Panc1 (cell line): ENCODE results near the gene UBE2G2. TPM values are rescaled to one million over a fixed set of nuclear protein-coding genes. Genes with fewer than 3 reads are reported as not detected.

Source experiments
- ATAC-seq: fragments of 200-7000 bp; cut with Tn5 transposase; 2 replicates; pipeline ENCODE4 v1.9.1; 2020; ENCODE audit warnings: mild to moderate bottlenecking, moderate library complexity
- BruUV-seq: library from RNA; stranded (reverse); fragments of 400-500 nt; replicated peaks from 2 replicates; lab custom pipeline; 2021; lab: Mats Ljungman, UMichigan
- CTCF ChIA-PET: fragments of 300-600 bp; sonication (Branson Sonifier 250); formaldehyde crosslinking; loops from one replicate; lab custom pipeline; 2022; ENCODE audit warnings: antibody characterized with exemption; lab: Charles Lee
- POLR2A ChIA-PET: fragments of 300-600 bp; sonication (Branson Sonifier 250); formaldehyde crosslinking; loops from one replicate; lab custom pipeline; 2022; ENCODE audit warnings: antibody characterized with exemption; lab: Charles Lee
- DNase-seq: peaks from one replicate; pipeline ENCODE4 v3.0.0-alpha.2; 2010; ENCODE audit warnings: low read depth, low spot score
- H3K27ac ChIP-seq: 2 replicates; pipeline ENCODE4 v1.5.1; 2011; ENCODE audit warnings: mild to moderate bottlenecking, low read length, inconsistent platforms
- H3K27me3 ChIP-seq: fragments of 200-500 bp; sonication (Bioruptor generic); 2 replicates; pipeline ENCODE4 v1.6.0; 2014; ENCODE audit warnings: low read length, inconsistent platforms; ENCODE audit not compliant: control insufficient read depth, insufficient read depth
- H3K36me3 ChIP-seq: fragments of 200-500 bp; sonication (Bioruptor generic); 2 replicates; pipeline ENCODE4 v1.5.1; 2014; ENCODE audit warnings: inconsistent platforms, mild to moderate bottlenecking, low read length, moderate library complexity; ENCODE audit not compliant: control insufficient read depth, insufficient read depth
- H3K4me1 ChIP-seq: 2 replicates; pipeline ENCODE4 v1.5.1; 2011; ENCODE audit warnings: inconsistent platforms, mild to moderate bottlenecking, low read length, moderate library complexity; ENCODE audit not compliant: control insufficient read depth, insufficient read depth
- H3K4me3 ChIP-seq, 2 experiments: 2 replicates each; pipeline ENCODE4 v1.5.1; 2011 to 2012; ENCODE audit warnings: low read depth in 2 of 2, low read length in 2 of 2, mild to moderate bottlenecking in 2 of 2, inconsistent platforms in 1 of 2, moderate library complexity in 1 of 2
- H3K9me3 ChIP-seq: fragments of 200-500 bp; sonication (Bioruptor generic); 2 replicates; pipeline ENCODE4 v1.5.1; 2014; ENCODE audit warnings: low read depth, mild to moderate bottlenecking, inconsistent platforms, low read length, moderate library complexity; ENCODE audit not compliant: control insufficient read depth, insufficient read depth
- CTCF ChIP-seq: fragments of 450-650 bp; IDR thresholded peaks from 2 replicates; pipeline ENCODE4 v1.5.1; 2017; ENCODE audit warnings: mild to moderate bottlenecking
- POLR2AphosphoS5 ChIP-seq: IDR thresholded peaks from 2 replicates; pipeline ENCODE4 v1.6.1; 2012; ENCODE audit warnings: mild to moderate bottlenecking, low read depth, low read length, moderate library complexity
- REST ChIP-seq, 2 experiments: IDR thresholded peaks; 2 replicates each; pipeline ENCODE4 v1.6.1; 2011 to 2012; ENCODE audit warnings: low read depth in 2 of 2, control low read depth in 1 of 2, low read length in 1 of 2, mild to moderate bottlenecking in 1 of 2, moderate library complexity in 1 of 2; ENCODE audit not compliant: insufficient read depth in 1 of 2
- SIN3A ChIP-seq: IDR thresholded peaks from 2 replicates; pipeline ENCODE4 v1.6.1; 2012; ENCODE audit warnings: low read depth, mild to moderate bottlenecking, low read length, moderate library complexity, borderline replicate concordance; ENCODE audit not compliant: insufficient read depth
- TCF7L2 ChIP-seq: IDR thresholded peaks from 2 replicates; pipeline ENCODE4 v1.6.1; 2011; ENCODE audit warnings: mild to moderate bottlenecking, low read depth, low read length, inconsistent platforms
- in situ Hi-C: cut with HindIII; loops from 2 replicates; pipeline ENCODE4 v1.10.0; 2016; ENCODE audit warnings: low sequenced_read_pairs, low pct_unique_long_range_greater_than_20kb
- intact Hi-C: fragments of 100-400 bp; cut with micrococcal nuclease; formaldehyde crosslinking; loops from one replicate; pipeline ENCODE4 v1.10.0; 2022; ENCODE audit not compliant: unreplicated experiment
- total RNA-seq: library from RNA; stranded (reverse); gene quantifications from one replicate; pipeline ENCODE4 v1.2.1, GENCODE V29; 2021; ENCODE audit not compliant: unreplicated experiment

The UBE2G2 gene
- total RNA-seq, 1 experiment from 2014 or later = 77.4 TPM

GRCh38 chr21:44842087-44842486, 40.5 kb upstream of the UBE2G2 start:
- ATAC-seq (no peak), DNase-seq (no peak)
- Histone ChIP-seq H3K9me3 (no peaks in the 10 kb centered on the region), H3K4me3 (no peak overlapping the region), H3K36me3 (no peaks in the 10 kb centered on the region), H3K27me3 (no peaks in the 10 kb centered on the region), H3K4me1 (peaks cover 11% of the 10 kb centered on the region), H3K27ac (no peak overlapping the region)
- TF ChIP-seq SIN3A (no peak), POLR2AphosphoS5 (no peak)
- no TSS peak for BruUV-seq
- ChIA-PET CTCF (no interaction called here), POLR2A (no interaction called here)
- intact Hi-C loops (no loop called here), in situ Hi-C loops (no loop called here)

DNA sequence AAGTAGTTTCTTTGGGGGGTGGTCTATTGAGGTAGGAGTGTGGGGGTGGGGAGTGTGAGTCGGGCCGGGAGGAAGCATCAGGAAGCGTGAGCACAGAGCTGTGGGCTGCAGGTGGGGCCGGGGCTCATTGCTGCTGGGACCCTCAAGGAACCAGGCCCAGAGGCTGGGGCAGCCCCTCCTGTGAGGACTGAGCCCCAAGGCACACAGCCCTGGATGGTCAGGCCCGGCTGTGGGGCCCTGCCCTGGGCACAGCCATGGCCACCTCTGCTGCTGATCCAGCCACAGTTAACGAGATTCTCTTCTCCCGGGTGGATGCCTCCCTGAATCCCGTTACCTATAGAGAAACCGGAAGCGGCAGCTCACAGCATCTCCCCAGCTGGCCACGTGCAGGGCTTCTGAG, 39.2 kb upstream of the UBE2G2 start:
- POLR2A ChIA-PET = no interaction called here
- Histone ChIP-seq H3K4me3 (no peak overlapping the region), H3K27ac (no peak overlapping the region), H3K9me3 (no peaks in the 10 kb centered on the region), H3K4me1 (peaks cover 5% of the 10 kb centered on the region), H3K27me3 (no peaks in the 10 kb centered on the region), H3K36me3 (no peaks in the 10 kb centered on the region)
- in situ Hi-C loops (no loop called here), intact Hi-C loops (no loop called here)
- TF ChIP-seq CTCF (no peak), POLR2AphosphoS5 (no peak), REST (IDR thresholded peaks at IDR 0.05; ENCODE audit: insufficient read depth in 1 of 2, low read depth in 2 of 2, low read length in 1 of 2) (no peak), TCF7L2 (no peak), SIN3A (no peak)
- BruUV-seq = no TSS peak
- CTCF ChIA-PET = no interaction called here
- ATAC-seq = no peak
- no peak for DNase-seq

DNA sequence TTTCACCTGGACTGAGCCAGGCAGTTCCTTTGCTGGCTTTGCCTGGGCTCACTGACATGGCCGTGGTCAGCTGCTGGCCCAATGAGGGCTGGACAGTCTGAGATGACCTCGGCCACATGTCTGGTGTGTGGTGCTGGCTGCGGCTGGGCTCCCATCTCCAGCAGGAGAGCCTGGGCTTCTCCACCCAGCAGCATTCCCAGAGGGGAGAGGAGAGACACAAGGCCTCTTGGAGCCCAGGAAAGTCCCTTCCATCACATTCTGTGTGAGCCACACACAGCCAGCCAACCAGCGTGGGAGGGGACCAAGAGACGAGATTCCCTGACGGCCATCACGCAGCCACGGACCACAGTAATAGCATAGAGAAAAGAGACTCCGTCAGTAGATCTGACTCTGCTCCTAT, 37.3 kb upstream of the UBE2G2 start:
- H3K4me3 ChIP-seq = no peak overlapping the region
- ChIA-PET CTCF (no interaction called here), POLR2A (no interaction called here)
- no peaks in the 10 kb centered on the region for H3K36me3 ChIP-seq
- intact Hi-C loops = no loop called here
- H3K27ac ChIP-seq = no peak overlapping the region
- no peaks in the 10 kb centered on the region for H3K27me3 ChIP-seq
- no peak for TF ChIP-seq POLR2AphosphoS5
- TF ChIP-seq SIN3A = no peak
- TF ChIP-seq CTCF = no peak
- no peak for TF ChIP-seq REST (IDR thresholded peaks at IDR 0.05; ENCODE audit: insufficient read depth in 1 of 2, low read depth in 2 of 2, low read length in 1 of 2)
- no peak for TF ChIP-seq TCF7L2
- in situ Hi-C loops = no loop called here
- H3K9me3 ChIP-seq = no peaks in the 10 kb centered on the region
- no TSS peak for BruUV-seq
- peaks cover 5% of the 10 kb centered on the region; the same call in 1 of the 2 replicates for H3K4me1 ChIP-seq
- no peak for DNase-seq
- no peak for ATAC-seq
